Measurements from ENCODE around the gene PHACTR1. TPM values are rescaled to one million over a fixed set of nuclear protein-coding genes. Genes with fewer than 3 reads are reported as not detected.

Gene PHACTR1
- polyA plus RNA-seq, 1 of the 3 experiments (the other 2 are of a cell fraction), result 0.12 TPM

GRCh38 chr6:13152764-13153163 lies 436.2 kb downstream of the PHACTR1 start (continued):
- TF ChIP-seq FOSL2 (IDR thresholded peaks at IDR 0.05; ENCODE audit: borderline replicate concordance, low read depth) (no peak), FOXM1 (IDR thresholded peaks at IDR 0.05; ENCODE audit: low read depth) (no peak)

- no peak for DNase-seq
- no peaks in the 10 kb centered on the region for H4K20me1 ChIP-seq (ENCODE audit: insufficient read depth)
- TF ChIP-seq REST (IDR thresholded peaks at IDR 0.05; ENCODE audit: low read depth, low read length) (no peak), EP300 (IDR thresholded peaks at IDR 0.05; ENCODE audit: borderline replicate concordance in 1 of 2, low read depth in 1 of 2, low read length in 1 of 2) (no peak), GABPA (IDR thresholded peaks at IDR 0.05; ENCODE audit: low read depth) (no peak), MEF2A (IDR thresholded peaks at IDR 0.05; ENCODE audit: borderline replicate concordance, low read depth) (no peak)
- ChIA-PET POLR2A (no interaction called here), CTCF (interaction anchor here (1.1 kb wide), 1 partner anchor 22 kb away, joined by 3 read pairs; no protein-coding TSS in a partner anchor)
- H3F3A ChIP-seq (replicated peaks; ENCODE audit: insufficient read depth), result no peaks in the 10 kb centered on the region
- H2AFZ ChIP-seq (ENCODE audit: low read depth), result no peak overlapping the region
- H3K9me2 ChIP-seq, result no peaks in the 10 kb centered on the region
- no peak overlapping the region for H3K4me2 ChIP-seq
- no peak overlapping the region for H3K9ac ChIP-seq
- 45% methylated on average over 8 of the region's 8 CpGs for WGBS (ENCODE audit: low lambda C conversion rate)
- no peaks in the 10 kb centered on the region for H3K27me3 ChIP-seq (ENCODE audit: insufficient read depth)
- no peak overlapping the region for H3K4me3 ChIP-seq (ENCODE audit: low read depth in 2 of 2, low read length in 1 of 2)
- H3K4me1 ChIP-seq (ENCODE audit: control insufficient read depth in 1 of 2, insufficient read depth in 2 of 2, low read depth in 1 of 2, low read length in 1 of 2), result no peaks in the 10 kb centered on the region
- no peaks in the 10 kb centered on the region for H3K36me3 ChIP-seq (replicated peaks in 1 of 2; ENCODE audit: control insufficient read depth in 1 of 2, insufficient read depth in 2 of 2, low read length in 1 of 2)
- H3K79me2 ChIP-seq (ENCODE audit: insufficient read depth), result no peaks in the 10 kb centered on the region
- no peak overlapping the region for H3K27ac ChIP-seq (ENCODE audit: low read depth in 2 of 2, low read length in 1 of 2)
- no peaks in the 10 kb centered on the region for H3K9me3 ChIP-seq
These were observed 439.8 kb downstream of the PHACTR1 start for GRCh38 chr6:13156381-13156780.

GRCh38 chr6:13157293-13157692 lies 440.7 kb downstream of the PHACTR1 start:
- POLR2A ChIA-PET, result no interaction called here
- no peak overlapping the region for H2AFZ ChIP-seq (ENCODE audit: low read depth)
- H3K9me2 ChIP-seq, result no peaks in the 10 kb centered on the region
- DNase-seq, result no peak
- no peaks in the 10 kb centered on the region for H3K9me3 ChIP-seq
- H3K9ac ChIP-seq, result no peak overlapping the region
- H3K27me3 ChIP-seq (ENCODE audit: insufficient read depth), result no peaks in the 10 kb centered on the region
- 75% methylated on average over 4 of the region's 4 CpGs for WGBS (ENCODE audit: low lambda C conversion rate)
- no peaks in the 10 kb centered on the region for H3F3A ChIP-seq (replicated peaks; ENCODE audit: insufficient read depth)
- CTCF ChIA-PET, result interaction anchor here (1.1 kb wide), 1 partner anchor 21 kb away, joined by 3 read pairs; no protein-coding TSS in a partner anchor
- H3K36me3 ChIP-seq (replicated peaks in 1 of 2; ENCODE audit: control insufficient read depth in 1 of 2, insufficient read depth in 2 of 2, low read length in 1 of 2), result no peaks in the 10 kb centered on the region
- no peaks in the 10 kb centered on the region for H4K20me1 ChIP-seq (ENCODE audit: insufficient read depth)
- no peak overlapping the region for H3K27ac ChIP-seq (ENCODE audit: low read depth in 2 of 2, low read length in 1 of 2)
- TF ChIP-seq TAF1 (IDR thresholded peaks at IDR 0.05; ENCODE audit: borderline replicate concordance, low read depth, low read length) (no peak), EZH2phosphoT487 (IDR thresholded peaks at IDR 0.05; ENCODE audit: borderline replicate concordance, low read depth) (no peak), SMC3 (IDR thresholded peaks at IDR 0.05; ENCODE audit: low read depth, low read length) (no peak), POLR2AphosphoS5 (IDR thresholded peaks at IDR 0.05; ENCODE audit: low read depth, low read length) (no peak), ZBTB33 (IDR thresholded peaks at IDR 0.05; ENCODE audit: borderline replicate concordance, low read depth) (no peak), USF1 (IDR thresholded peaks at IDR 0.05; ENCODE audit: borderline replicate concordance, low read depth) (no peak), FOXM1 (IDR thresholded peaks at IDR 0.05; ENCODE audit: low read depth) (no peak), USF2 (IDR thresholded peaks at IDR 0.05; ENCODE audit: borderline replicate concordance, low read depth, low read length) (no peak), MEF2A (IDR thresholded peaks at IDR 0.05; ENCODE audit: borderline replicate concordance, low read depth) (no peak), GABPA (IDR thresholded peaks at IDR 0.05; ENCODE audit: low read depth) (no peak), TCF12 (IDR thresholded peaks at IDR 0.05) (no peak), JUND (IDR thresholded peaks at IDR 0.05) (no peak), MAX (IDR thresholded peaks at IDR 0.05; ENCODE audit: low read depth) (no peak), TEAD4 (IDR thresholded peaks at IDR 0.05; ENCODE audit: borderline replicate concordance, insufficient read depth) (no peak)
- no peaks in the 10 kb centered on the region for H3K79me2 ChIP-seq (ENCODE audit: insufficient read depth)
- no peak overlapping the region for H3K4me3 ChIP-seq (ENCODE audit: low read depth in 2 of 2, low read length in 1 of 2)
- H3K4me2 ChIP-seq, result no peak overlapping the region
- no peaks in the 10 kb centered on the region for H3K4me1 ChIP-seq (ENCODE audit: control insufficient read depth in 1 of 2, insufficient read depth in 2 of 2, low read depth in 1 of 2, low read length in 1 of 2)

All from SK-N-SH (cell line).